ENCODE measurements around the gene RAP1GAP2.

RAP1GAP2 gene

GRCh38 chr17:2911035-2911754 lies 115.0 kb downstream of the RAP1GAP2 start:
- DNase-seq (ENCODE audit: low read depth in 2 of 2) = no peak

- no peak for DNase-seq (ENCODE audit: low read depth in 2 of 2)
Observed at GRCh38 chr17:2911755-2912111, 115.5 kb downstream of the RAP1GAP2 start.

- DNase-seq (ENCODE audit: low read depth in 2 of 2) = no peak
Observed at GRCh38 chr17:2912754-2913153, 116.5 kb downstream of the RAP1GAP2 start.

DNA sequence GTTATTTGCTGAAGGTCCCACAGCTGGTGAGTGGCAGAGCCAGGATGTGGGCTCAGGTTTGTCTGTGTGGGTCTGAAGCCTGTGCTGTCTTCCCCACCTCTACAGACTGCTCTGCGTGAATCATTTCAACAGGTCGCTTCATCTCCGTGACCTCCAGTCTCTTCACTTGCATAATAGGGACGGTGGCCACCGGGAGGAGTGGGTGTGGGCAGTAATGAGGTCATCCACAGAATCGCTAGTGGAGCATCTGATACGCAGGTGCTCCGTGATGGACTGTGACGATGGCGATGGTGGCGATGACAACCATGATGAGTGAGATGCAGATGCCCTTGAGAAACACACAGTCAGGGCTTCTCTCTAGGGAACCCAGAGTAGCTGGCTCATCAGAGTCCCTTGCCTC lies 120.2 kb downstream of the RAP1GAP2 start:
- DNase-seq (ENCODE audit: low read depth in 2 of 2) = no peak

GRCh38 chr17:2921443-2921842 lies 125.2 kb downstream of the RAP1GAP2 start:
- no peak for DNase-seq (ENCODE audit: low read depth in 2 of 2)

DNA sequence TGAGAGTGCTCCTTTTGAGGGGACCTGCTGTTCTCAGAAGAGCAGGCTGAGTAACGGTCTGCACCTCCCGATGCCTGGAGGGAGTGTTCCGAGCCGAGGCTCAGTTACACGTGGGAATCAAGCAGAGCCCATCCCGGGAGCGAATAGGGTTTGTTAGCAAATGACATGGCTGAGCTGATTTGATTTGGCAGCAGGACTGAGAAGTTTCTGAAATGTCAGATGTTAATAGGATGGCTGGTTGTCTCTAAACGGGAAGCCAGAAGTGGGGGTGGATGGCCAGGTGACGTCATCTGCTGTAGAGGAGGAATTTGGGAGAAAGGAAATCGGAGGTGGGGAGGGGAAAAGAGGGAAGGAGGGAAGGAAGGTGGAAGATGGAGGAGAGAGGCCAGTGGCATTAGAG lies 128.0 kb downstream of the RAP1GAP2 start:
- DNase-seq (ENCODE audit: low read depth in 2 of 2) = no peak

DNA sequence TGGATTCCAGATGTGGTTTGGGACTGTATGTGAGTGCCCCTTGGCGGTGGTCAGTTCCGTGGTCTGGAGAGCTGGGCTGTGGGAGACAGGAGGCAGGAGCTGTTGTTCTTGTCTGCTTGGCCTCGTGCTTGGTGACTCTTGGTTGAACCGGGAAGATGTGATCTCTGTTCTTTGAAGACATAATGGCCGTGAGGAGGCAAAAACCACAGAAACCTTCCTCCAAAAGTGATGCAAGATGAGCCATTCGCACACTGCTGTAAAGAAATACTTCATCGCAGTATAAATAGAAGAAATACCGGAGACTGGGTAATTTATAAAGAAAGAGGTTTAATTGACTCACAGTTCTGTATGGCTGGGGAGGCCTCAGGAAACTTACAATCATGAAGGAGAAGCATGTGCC lies 128.8 kb downstream of the RAP1GAP2 start:
- DNase-seq (ENCODE audit: low read depth in 2 of 2) = no peak

DNA sequence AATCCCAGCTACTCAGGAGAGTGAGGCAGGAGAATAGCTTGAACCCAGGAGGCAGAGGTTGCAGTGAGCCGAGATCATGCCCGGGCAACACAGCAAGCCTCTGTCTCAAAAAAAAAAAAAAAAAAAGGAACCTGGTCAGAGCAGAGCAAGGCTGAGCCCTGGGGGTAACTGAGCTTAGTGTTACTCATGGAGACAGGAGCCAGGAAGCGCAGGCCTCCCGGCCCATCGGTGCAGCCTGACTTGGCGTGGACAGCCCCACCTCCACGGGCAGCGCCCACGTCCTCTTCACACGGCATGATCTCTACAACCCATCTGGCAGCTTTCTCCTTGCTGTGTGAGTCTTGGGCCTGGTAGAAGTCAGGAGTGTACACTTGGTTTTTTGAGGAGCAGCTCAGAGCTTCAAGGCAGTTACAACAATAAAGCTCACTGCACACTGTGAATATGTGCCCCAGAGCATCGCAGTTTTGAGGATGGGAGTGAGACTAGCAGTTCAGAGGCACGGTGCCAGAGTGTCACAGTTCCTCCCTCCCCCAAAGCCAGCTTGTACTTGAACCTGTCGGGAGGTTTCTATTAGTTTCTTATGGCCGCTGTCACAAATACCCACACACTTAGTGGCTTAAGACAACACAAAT lies 129.9 kb downstream of the RAP1GAP2 start:
- no peak for DNase-seq (ENCODE audit: low read depth in 2 of 2)

DNA sequence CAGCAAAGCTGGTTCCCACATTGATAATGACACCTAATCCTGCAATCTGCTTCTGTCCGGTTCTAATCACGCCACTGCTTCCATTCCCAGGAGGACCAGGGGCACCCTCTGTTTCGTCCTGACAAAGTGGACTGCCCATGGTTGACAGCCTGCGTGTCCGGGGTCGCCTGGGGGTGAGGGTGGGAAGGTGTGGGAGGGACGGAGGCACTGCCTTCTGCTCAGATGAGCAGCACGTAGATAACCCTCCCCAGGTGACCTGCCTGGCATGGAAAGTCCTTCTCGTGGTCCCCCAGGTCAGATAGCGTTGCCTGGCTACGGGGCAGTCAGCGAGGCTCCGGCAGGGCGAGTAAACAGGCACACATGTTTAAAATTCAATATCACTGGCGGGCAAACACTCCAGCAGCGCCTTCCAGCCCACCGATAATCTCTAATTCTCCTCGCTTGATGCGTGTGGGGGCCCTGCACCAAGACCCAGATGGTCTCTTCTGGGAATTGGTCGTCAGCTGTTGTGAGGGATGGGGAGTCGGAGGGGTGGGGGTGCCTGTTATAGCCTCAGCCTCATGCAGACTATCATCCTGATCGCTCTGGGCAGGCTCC lies 132.2 kb downstream of the RAP1GAP2 start:
- no peak for DNase-seq (ENCODE audit: low read depth in 2 of 2)

DNA sequence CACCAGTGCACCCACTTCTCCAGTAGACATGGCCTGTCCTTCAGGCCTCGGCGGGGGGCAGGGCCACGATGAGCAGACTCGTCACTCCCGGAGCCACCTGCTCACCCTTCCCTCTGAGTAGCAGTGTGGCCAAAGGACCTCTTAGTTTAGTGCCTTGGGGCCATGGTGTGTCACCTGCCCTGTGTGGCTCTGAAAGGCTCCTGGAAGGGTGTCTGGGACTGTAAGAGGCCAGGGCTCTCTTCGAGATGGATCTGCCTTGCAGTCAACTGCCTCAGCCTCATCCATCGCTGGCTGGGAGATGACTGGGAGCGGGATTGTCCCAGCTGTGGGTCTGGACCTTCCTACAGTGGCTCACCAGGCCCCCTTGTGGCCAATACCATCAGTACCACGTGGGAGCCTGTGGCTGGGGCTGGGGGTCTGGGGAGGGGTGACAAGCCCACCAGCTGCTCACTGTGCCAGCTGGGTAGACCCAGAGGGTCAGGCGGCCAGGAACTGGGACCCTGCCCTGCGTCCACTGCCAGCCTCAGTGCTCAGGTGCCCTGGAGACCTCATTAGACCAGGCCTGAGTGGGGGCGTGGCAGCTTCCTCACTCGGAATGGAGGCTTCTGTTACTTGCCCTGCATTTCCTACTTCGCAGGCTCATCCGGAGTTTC lies 133.8 kb downstream of the RAP1GAP2 start:
- DNase-seq (ENCODE audit: low read depth in 2 of 2) = peak in 1 of 2 donors; percentile 4

DNA sequence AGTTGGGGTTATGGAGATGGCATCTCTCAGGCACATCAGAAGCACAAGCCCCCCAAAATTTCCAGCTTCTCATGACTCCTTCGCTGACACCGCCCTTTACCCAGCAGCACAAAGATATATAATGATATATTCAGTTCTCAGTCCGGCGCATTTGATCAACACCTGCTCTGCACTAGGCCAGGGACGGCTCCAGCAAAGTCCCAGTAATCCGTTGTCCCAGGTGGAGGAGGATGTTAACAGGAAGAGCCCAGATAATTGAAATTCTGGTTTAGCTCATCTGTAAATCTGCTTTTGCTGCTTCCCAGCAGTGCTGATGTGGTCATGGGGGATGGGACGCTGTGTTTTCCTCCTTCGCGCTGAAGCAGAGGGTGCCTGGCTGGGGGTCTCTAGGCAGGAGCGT lies 135.6 kb downstream of the RAP1GAP2 start:
- DNase-seq (ENCODE audit: low read depth in 2 of 2) = no peak

- no peak for DNase-seq (ENCODE audit: low read depth in 2 of 2)
Observed at GRCh38 chr17:2932946-2933345, 136.7 kb downstream of the RAP1GAP2 start.

DNA sequence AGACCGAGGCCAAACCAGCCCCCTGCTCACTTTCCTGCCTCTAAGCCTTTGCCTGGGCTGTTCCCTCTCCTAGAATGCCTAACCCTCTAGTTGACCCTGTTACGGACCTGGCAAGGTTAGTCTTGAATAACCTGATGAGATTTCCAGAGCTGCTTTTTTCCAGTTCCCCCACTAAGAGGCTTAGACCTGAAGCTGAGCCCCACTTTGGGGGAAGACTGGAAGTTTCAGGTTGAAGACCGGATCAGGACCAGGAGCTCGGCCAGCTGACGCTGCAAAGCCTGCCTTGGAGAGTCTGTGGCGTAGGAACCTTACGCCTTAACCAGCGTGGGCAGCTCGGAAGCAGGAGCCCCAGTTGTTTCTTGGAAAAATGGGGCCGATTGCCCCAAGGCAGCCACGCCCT lies 137.4 kb downstream of the RAP1GAP2 start:
- no peak for DNase-seq (ENCODE audit: low read depth in 2 of 2)

- DNase-seq (ENCODE audit: low read depth in 2 of 2) = no peak
Observed at GRCh38 chr17:2935632-2936031, 139.4 kb downstream of the RAP1GAP2 start.

- no peak for DNase-seq (ENCODE audit: low read depth in 2 of 2)
Observed at GRCh38 chr17:2936351-2936750, 140.1 kb downstream of the RAP1GAP2 start.

GRCh38 chr17:2936771-2937321 lies 140.6 kb downstream of the RAP1GAP2 start:
- DNase-seq (ENCODE audit: low read depth in 2 of 2) = no peak

- no peak for DNase-seq (ENCODE audit: low read depth in 2 of 2)
Observed at GRCh38 chr17:2937331-2938003, 141.2 kb downstream of the RAP1GAP2 start.

DNA sequence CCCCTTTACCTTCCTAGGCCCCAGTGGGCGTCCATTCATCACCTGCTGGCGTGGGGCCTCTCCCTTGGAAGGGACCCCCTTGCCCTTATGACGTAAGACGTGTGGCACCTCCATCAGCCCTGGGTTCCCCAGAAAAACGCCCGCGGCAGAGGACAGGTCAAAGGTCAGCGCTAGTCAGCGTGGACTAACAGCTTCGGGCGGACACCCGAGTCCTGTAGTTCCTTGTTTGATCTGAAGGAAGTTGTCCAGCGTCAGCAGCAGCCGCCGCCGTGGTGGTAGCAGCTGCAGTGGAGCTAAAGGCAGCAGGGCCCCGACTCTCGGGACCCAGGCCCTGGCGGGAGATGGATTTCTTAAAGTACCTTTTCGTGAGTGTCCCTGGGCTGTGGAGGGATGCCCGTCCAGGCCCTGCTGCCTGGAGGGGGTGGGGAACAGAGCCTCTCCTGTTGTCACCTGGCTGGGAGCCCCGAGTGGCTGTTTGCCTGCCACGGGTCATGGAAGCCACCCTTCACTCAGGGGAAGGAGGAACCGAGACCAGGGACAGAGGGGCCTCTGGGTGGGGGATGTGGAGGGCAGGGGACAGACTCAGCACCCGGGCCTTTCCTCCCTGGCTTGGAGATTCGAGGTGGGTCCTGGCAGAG lies 143.6 kb downstream of the RAP1GAP2 start:
- DNase-seq (ENCODE audit: low read depth in 2 of 2) = no peak

DNA sequence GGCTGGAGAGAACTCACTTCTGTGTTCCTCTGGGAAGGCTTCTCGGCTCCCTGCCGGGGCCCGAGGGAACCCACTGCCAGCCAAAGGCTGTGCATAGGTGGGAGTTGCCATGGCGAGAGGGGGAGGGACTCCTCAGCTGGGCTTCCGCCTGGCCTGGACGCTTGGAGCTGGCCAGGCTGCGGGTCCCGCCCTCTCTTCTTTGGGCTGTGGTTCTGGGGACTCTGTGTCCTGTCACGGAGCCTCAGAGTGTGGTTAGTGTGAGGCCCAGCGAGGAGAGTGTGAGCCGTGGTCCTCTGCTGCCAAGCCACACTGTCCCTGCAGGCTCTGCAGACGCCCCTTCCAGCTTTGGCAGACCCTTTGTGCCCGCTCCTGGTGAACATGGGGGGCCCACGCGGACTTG lies 144.1 kb downstream of the RAP1GAP2 start:
- DNase-seq (ENCODE audit: low read depth in 2 of 2) = no peak

GRCh38 chr17:2943981-2944380 lies 147.7 kb downstream of the RAP1GAP2 start:
- no peak for DNase-seq (ENCODE audit: low read depth in 2 of 2)

GRCh38 chr17:2945299-2945698 lies 149.1 kb downstream of the RAP1GAP2 start:
- no peak for DNase-seq (ENCODE audit: low read depth in 2 of 2)
